Vagina (tissue), 2 donors: Measurements from ENCODE around the gene ATP6V0E2.

ENCODE experiments used
- POLR2AphosphoS5 ChIP-seq, 2 donors: sonication (generic); formaldehyde crosslinking; IDR thresholded peaks; one replicate each; pipeline ENCODE4 v1.9.0; 2017; ENCODE audit warnings: antibody characterized with exemption in 2 of 2, mild to moderate bottlenecking in 2 of 2, low read depth in 1 of 2; ENCODE audit not compliant: insufficient read depth in 1 of 2
- TF ChIP-seq, protein P1 (sequence below), 3 experiments: fragments of 450-650 bp in 2 of 3; fragments of 200-600 bp in 1 of 3; sonication (generic) in 1 of 3; IDR thresholded peaks; one replicate each; pipeline ENCODE4 v1.5.1; 2017 to 2019; ENCODE audit warnings: antibody characterized with exemption in 3 of 3, mild to moderate bottlenecking in 2 of 3, moderate library complexity in 2 of 3

- TF ChIP-seq, protein P1, sequence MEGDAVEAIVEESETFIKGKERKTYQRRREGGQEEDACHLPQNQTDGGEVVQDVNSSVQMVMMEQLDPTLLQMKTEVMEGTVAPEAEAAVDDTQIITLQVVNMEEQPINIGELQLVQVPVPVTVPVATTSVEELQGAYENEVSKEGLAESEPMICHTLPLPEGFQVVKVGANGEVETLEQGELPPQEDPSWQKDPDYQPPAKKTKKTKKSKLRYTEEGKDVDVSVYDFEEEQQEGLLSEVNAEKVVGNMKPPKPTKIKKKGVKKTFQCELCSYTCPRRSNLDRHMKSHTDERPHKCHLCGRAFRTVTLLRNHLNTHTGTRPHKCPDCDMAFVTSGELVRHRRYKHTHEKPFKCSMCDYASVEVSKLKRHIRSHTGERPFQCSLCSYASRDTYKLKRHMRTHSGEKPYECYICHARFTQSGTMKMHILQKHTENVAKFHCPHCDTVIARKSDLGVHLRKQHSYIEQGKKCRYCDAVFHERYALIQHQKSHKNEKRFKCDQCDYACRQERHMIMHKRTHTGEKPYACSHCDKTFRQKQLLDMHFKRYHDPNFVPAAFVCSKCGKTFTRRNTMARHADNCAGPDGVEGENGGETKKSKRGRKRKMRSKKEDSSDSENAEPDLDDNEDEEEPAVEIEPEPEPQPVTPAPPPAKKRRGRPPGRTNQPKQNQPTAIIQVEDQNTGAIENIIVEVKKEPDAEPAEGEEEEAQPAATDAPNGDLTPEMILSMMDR (IDR thresholded peaks at IDR 0.05), result no peak
- TF ChIP-seq POLR2AphosphoS5 (IDR thresholded peaks at IDR 0.05; ENCODE audit: insufficient read depth in 1 of 2, low read depth in 1 of 2), result no peak
Observed at GRCh38 chr7:149859876-149860275, 13.9 kb upstream of the ATP6V0E2 start.
